ENCODE data around the gene TSC1.

DNA sequence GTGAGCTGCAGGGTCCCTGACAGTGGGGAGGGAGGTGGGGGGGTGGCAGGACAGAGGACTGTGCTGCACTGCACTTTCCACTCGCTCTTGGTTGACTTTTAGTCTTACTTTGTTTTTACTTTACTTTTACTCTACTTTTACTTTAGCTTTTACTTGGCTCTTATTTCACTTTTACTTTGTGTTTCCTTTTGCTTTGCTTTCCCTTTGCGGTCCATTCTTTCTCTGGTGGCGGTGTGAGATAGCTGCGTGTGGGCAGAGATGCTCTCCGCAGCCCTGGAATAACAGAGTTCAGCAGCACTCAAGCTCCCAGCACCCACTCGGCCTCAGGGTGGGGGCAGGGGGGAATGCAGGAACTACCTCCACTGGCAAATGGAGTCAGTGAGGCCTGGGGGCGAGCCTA, 71.0 kb downstream of the TSC1 start:
- TF ChIP-seq, protein P1, sequence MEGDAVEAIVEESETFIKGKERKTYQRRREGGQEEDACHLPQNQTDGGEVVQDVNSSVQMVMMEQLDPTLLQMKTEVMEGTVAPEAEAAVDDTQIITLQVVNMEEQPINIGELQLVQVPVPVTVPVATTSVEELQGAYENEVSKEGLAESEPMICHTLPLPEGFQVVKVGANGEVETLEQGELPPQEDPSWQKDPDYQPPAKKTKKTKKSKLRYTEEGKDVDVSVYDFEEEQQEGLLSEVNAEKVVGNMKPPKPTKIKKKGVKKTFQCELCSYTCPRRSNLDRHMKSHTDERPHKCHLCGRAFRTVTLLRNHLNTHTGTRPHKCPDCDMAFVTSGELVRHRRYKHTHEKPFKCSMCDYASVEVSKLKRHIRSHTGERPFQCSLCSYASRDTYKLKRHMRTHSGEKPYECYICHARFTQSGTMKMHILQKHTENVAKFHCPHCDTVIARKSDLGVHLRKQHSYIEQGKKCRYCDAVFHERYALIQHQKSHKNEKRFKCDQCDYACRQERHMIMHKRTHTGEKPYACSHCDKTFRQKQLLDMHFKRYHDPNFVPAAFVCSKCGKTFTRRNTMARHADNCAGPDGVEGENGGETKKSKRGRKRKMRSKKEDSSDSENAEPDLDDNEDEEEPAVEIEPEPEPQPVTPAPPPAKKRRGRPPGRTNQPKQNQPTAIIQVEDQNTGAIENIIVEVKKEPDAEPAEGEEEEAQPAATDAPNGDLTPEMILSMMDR (IDR thresholded peaks at IDR 0.05 in 4 of 5, conservative IDR thresholded peaks at IDR 0.05 in 1 of 5) = no peak
- TF ChIP-seq POLR2A (IDR thresholded peaks at IDR 0.05) = no peak

Measured in gastrocnemius medialis (tissue), 4 donors.